GM04503 (cell line): ENCODE measurements around the gene CHCHD4.

Experiments
- DNase-seq: peaks from one replicate; pipeline ENCODE4 v3.0.0-alpha.2; 2012; ENCODE audit warnings: low read depth

Gene CHCHD4

DNA sequence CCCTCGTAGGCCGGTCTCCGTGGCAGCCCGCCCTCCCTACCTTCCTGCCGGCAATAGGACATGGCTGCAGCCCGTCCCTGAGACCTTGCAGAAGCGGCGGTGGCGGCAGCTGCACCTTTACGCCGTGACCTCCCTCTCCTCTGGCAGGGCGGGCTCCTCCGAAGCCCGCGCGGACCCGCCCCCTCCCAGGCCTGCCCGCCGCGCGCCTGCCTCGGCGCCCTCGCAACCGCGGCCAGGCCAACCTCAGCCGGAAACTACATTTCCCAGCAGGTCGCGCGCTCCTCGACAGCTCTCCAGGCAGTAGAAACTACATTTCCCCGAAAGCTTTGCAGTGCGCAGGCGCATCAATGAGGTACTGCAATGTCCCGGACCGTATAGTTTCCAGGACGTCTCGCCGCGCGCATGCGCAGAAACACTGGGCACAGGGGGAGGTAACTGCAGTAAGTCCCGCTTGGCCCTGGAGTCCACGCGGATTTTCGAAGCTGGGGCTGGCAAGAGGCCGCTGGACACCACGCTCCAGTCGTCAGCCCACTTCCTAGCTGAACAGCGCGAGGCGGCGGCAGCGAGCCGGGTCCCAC, at the start of gene CHCHD4, which contains the start of gene TMEM43:
Gene CHCHD4, minus strand, starts transcription at position 256 of the 578 bp plus-strand sequence. Its CDS starts 194 bp downstream, at position 62.
Gene TMEM43, plus strand, starts transcription at position 438 of the 578 bp plus-strand sequence. CDS start 142 bp downstream, outside the sequence.
- DNase-seq, result peak; percentile 95

DNA sequence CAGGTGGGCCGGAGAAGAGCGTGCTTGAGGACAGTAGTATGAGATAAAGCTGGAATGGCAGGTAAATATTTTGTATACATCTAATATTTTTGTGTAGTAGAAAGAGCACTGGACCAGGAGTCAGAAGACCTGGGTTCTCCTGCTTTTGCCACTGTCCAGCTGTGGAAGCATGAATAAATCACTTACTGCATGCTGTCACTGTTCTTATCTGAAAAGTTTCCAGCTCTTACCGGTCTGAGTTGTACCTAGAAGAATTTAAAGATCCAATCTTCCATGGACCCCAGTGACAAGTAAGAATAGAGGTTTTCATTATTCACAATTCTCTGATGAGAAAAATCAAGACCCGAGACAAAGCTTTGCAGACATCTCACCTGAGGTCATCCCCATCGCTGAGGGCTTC, 47.8 kb upstream of the CHCHD4 start:
- no peak for DNase-seq

DNA sequence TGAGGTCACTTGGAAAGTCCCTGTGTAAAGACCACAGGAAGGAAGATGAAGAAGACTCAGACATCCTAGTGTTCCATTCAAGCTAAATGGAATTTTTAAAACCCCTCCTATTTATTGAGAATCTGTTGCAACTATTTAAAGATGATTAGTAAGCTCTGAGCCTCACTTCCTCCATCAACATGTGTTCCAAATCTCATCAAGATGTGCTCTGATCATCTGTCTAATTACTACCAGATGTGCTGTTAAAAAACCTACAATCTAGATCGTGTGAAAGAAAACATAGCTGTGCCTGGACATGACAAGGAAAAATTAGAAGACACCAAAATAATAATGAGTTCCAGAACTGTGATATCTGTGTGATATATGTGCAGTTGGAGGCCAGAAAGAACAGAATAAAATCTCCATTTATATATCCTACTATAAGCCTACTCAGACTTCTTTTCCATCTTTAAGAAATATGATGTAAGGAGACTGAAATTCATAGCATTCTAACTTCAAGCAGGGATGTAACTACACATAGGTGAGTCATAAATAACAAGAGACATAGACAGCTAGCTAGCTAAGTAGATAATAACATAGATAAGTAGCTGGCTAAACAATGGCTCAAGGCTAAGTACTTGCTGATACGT, 46.0 kb upstream of the CHCHD4 start:
- no peak for DNase-seq

DNA sequence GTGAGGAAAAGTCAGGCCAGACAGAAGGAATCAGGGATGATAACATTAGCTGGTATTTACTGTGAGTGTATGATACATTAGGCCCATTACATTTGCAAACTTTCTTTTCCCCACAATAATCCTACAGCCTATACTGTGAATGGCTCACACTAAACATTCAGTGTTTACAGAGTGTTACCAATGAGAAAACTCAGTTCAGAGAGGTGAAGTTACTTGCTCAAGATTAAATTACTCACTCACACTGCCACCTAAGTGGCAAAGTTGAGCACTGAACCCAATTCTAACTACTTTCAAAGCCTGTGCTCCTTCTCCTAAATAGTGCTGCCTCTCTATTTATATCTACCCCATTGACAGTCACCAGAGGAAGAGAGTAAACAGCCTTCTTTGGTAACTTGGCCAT, 45.2 kb upstream of the CHCHD4 start:
- no peak for DNase-seq

DNA sequence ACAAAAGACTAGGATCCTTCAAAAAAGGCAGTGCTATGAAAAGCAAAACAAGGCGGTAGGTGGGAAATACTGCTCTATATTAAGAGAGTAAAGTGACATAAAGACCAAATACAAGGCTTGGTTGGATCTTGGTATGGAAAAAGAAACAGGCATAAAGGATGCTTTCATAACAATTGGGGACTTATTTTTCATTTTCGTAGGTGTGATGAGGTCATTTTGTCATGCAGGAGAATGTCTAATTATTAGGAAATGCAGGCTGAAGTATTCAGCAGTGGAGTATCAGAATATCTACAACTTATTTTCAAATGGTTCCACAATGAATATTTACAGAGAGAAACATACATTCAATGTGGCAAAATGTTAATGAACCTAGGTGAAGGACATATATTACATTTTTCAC, 44.8 kb upstream of the CHCHD4 start:
- DNase-seq, result no peak

DNA sequence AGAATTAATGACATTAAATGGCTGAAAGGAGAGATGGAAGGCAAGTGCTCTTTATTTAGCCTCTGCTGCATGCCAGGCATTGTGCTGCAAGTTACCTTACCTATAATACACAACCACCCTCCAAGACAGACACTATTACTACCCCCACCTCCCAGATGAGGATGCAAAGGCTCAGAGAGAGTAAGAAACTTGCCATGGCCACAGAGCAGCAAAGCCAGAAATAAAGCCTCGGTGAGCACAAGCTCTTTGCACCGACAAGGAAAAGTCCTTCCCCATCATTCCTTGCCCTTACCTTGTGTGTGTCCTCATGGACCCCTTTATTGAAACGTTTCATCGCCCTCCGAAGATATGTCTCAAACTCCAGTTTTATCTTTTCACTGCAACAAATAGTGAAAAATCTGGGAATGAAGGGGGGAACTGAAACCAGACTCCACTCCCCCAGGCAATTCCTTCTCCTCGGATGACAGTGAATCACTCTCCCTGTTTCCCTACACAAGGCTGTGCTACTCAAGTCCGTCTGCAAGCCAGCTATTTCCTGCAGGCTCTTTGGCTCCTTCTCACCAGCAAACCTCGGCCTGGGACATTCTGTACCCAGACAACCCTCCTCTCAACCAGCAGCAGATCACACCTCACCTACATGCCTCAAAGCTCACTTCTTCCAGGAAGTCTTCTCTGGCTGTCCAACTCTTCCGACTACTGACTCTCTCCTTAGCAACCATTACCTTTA, 42.4 kb upstream of the CHCHD4 start:
- DNase-seq, result no peak

DNA sequence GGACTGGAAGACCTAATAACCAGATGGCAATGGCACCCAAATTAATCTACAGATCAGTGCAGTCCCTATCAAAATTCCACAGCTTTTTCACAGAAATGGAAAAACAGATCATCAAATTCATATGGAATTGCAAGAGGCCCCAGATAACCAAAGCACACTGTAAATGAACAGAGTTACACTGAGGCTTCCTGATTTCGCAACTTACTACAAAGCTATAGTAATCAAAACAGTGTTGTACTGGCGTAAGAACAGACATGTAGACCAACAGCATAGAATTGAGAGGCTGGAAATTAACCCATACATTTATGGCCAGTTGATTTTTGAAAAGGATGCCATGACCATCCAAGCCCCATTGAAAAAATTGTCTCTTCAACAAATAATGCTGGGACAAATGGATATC, 37.5 kb upstream of the CHCHD4 start:
- DNase-seq, result no peak

DNA sequence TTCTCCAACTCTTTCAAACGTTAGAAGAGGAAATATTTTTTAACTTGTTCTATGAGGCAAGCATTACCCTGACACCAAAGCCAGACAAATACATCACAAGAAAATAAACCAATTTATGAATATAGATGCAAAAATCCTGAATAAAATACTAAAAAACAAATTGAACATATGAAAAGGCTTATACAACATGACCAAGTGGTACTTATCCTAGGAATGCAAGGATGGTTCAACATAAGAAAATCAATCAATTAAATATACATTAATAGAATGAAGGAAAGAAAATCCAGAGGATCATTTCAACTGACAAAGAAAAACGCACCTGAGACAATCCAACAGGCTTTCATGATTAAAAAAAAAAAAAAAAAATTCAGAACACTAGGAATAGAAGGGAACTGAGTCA, 36.6 kb upstream of the CHCHD4 start:
- DNase-seq, result no peak

DNA sequence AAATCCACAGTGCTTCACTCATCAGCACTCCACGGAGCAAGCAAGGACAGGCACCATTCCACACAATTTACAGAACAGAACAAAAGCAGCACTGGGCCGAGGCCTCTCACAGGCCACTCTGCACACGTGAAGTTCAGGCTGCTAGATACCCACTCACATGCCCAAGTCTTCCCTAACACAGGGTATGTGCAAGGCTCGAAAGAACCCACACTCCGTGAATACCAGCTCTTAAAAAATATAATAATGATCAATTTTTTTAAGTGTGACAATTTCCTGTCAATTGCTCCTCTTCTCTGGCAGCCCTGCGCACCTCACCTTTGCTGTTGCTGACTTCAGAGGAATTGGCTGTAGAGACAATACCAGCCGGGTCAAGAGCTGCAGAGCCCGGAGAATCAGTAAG, 34.8 kb upstream of the CHCHD4 start:
- DNase-seq, result no peak

DNA sequence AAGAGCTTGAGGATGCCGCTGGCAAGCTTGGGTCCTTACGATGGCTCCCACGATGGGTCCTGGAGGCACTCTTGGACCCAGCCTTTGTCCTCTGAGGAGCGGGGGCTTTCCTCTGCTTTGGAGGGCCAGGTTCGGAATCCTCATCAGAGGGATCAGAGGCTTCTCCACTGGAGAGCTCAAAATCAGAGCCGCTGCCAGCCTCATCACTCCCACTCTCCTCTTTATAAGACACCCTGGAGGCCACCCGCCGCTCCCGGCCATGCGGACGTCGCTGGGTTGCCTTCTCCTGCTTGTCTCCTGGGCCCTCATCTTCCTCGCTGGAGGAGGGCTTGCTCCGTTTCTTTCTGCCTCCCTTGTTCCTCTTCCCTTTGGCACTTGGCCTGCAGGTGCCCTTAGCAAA, 33.7 kb upstream of the CHCHD4 start:
- no peak for DNase-seq

DNA sequence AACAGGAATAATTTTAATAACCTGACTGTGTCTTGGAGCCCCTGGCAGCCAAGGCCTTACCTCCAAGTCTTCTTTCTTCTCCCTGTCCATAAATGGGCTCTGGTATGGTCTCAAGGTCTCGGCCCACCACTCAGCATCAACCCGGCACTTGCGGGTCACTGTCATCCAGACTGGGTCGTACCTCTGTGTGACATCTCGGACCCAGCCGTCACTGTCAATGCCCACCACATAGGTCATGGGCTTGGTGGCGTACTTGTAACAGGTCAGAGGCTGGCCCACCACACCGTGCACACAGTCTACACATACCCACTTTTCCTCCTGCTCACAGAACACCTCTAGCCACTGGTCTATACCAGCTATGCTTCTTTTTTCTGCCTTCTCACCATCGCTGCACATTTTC, 33.3 kb upstream of the CHCHD4 start:
- DNase-seq, result no peak

DNA sequence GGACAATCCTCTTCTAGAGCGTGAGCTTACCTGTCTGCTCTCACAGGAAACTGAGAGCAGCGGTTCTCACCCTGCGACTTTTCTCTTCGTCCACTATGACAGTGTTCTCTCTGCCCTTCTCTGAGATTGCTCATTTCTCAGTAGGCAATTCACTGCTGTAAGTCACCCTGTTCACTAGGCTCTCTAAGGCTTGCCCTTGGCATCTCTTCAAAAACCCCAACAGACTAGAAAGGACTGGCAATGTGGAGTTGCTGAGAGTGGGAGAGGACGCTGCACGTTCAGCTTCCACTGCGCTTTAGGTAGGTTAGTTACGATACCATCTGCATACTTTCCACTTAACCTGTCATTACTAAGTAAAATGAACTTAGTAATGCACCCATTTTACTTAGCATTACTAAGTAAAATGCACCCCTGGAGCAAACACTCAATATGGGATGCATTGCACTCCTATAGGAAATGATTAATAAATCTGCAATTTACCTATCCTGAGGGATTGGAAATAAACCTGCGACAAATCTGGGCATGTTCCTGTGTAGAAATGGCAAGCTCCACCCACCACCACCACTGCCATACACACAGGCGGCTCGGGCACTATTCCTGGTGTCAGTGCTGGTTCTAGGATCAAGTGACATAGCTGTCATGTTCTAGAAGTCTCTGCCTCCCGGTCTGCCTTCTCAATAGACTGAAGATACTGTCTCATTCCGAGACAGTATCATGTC, 32.3 kb upstream of the CHCHD4 start:
- no peak for DNase-seq

DNA sequence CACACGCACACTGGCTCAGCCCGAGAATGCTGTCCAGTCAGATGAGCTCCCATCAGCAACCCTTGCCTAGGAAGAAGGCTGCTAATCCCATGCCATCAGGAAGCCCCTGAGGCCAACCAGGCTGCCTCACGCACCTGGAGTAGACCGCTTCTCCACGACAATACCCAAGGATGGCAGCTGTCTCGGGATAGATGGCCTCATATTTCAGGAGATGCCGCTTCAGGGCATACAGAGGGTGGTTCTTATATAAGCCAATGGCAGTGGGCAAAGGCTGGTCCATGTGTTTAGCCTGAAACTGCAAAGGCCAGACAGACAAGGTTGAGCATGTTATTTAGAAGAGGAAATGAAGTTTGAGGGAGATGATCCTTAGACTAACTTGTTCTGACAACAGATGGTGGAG, 31.5 kb upstream of the CHCHD4 start:
- DNase-seq, result no peak

DNA sequence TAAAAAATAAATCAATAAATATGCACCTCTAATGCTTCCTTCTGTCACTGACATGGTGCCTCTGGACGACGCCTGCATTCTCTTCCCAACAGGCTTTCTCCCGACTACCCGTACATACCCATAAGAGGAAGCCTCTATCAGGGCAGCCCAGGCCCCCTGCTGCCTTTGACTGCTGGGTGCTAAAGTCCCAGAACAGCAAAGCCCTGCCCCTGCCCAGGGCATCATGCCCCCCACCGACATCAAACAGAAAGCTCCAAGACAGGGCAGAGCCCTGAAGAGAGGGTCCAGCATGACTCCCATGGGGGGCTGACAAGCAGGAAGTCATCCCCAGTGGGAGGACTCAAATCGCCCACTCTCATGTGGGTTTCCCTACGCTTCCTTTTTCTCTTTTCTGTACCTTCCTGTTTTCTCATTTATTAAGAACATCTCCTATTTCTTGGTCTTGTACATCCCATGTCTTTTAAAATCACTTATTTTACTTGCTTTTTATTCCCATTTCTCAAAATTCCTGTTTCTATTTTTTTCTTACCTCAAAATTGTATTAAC, 30.3 kb upstream of the CHCHD4 start:
- no peak for DNase-seq

DNA sequence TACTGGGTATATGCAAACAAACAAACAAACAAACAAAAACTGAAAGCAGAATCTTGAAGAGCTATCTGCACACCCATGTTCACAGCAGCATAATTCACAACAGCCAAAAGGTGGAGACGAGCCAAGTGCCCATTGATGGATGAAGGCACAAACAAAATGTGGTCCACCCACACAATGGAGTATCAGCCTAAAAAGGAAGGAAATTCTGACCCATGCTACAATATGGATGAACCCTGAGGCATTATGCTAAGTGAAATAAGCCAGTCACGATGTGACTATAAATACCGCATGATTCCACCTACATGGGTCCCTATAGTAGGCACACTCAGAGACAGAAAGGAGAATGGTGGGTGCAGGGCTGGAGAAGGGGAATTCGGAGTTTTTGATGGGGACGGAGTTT, 29.6 kb upstream of the CHCHD4 start:
- no peak for DNase-seq

DNA sequence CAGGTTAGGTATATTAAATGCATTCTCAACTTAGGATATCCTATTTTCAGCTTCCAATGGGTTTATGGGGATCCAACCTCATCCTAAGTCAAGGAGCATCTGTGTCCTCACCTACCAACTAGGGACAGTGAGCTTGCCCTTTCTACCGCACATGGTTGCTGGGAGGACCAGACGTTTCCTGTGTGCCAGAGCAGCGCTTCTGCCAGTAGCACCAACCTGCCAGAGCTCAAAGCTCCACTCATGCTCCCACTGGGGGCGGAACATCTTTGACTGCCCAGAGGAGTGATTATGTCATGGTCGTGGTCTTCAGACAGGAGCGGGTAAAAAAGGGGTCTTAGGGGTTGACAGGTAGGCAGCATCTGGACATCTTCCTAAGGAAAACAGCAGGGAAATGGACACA, 29.0 kb upstream of the CHCHD4 start:
- no peak for DNase-seq

DNA sequence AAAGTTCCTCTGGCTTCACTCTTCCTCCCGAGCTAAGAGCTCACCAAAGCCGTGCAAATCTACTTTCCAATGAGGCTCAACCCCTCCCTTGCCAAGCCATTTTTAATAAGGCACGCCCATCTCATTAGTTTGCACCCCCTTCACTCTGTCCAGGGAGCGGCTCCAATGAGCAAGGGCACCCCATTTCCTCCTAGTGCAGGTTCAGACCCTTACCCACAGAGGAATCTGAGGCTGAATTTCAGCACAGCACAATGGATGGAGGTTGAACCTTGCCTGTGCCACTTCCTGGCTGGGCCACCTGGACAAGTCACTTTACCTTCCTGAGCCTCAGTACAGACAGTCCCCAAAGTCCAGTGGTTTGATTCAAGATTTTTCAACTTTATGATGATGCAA, 28.3 kb upstream of the CHCHD4 start:
- DNase-seq, result no peak

DNA sequence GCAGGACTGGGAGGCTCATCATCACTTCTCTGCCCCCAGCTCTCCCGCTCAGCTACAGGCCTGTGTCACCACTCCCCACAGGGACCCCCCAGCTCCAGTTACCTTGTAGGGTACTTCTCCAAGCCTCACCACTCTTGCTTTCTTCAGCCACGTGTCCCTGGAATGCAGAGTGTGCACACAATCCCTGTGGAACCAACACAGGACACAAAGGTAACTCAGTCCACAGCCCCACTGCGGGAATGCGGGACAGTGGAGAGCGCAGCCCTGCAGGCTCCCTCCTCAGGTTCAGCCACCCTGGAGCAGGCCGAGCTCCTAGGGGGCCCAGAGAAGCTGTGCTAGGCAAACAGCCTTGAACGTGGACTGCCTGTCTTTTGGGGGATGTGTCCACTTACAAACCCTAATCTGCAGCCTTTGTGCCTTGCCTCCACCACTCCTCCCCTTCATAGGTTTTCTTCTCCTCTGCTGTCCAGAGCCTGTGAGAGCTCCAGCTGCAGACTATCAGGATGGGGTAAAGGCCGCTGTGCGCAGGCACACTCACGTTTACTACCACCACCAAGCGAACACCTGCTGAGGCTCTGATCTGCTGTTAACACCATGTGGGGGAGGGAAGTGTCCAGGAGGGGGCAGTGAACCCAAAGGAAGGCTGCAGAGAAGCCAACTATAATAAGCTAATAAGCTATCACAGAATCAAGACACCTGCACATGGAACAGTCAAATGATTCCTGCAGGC, 27.7 kb upstream of the CHCHD4 start:
- DNase-seq, result no peak

DNA sequence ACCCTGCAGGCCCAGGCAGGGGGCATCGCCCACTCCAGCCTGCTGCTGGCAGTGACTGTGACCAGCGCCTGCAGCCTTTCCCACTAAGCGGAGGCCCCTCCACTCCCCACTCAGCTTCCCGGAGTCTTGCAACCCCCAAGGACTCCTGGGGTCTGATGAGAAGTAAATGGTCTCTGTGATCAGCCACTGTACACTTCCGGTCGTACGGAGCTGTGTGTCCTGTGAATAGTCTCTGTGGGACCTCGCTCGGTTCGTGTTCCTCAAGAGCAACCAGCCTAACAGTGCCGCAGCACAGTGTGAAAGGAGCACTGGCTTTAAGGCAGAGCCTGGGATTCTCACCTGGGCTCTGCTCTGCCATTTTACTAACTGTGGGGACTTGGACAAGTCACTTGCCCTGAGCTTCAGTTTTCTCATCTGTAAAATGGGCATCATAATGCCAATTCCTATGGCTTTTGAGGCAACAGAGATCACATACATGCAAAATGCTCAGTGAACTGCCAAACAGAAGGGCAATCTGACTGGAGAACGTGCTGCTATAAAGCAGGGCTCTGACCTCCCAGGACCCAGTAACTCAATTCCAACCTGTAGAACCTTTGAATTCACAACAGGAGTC, 26.9 kb upstream of the CHCHD4 start:
- DNase-seq, result no peak

DNA sequence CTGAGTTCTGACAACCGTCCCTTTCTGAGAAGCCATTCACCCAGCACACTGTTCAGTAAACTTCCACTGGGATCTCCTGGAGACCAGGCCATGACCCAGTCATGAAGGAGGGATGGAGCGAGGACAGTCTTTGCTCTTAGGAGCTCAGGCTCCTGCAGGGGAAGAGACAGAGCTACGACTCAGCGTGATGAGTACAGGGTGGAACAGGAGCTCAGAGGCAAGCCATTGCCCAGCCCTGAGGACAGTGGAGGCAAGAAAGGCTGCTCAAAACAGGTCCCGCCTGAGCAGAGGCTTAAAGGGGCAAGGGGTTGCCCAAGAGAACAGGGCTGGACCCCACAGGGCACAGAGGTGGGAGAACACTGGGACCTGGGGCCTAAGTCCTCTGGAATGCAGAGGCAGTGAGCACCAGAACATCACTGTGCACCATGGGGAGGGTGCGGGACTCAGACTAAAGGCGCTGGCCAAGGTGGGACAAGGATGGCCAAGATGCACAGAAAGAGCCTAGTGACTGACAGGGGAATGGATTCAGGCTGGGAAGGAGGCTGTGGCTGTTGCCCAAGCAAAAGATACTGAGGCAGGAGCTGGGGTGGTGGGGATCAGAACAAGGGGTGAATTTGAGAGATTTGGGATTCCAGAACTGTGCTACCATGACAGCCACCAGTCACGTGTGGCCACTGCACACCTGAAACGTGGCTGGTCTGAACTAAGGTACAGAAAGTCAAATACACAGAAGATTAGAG, 26.0 kb upstream of the CHCHD4 start:
- no peak for DNase-seq

DNA sequence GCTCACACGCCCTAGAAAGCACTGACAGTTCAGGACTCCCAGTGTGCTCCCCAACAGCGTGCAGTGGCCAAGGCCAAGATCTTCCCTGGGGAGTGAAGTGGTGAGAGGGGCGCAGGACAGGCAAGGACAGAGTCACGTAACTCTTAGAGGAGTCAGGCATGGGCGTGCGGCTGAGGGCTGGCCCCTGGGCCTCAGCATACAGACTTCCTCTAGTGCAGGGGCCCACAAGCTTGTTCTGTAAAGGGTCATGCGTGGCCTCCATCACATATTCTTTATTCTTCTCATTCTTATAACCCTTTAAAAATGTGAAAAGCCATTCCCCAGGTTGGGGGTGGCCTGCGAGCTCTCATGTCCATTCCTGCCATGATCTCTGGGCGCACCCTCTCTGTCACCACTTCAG, 25.4 kb upstream of the CHCHD4 start:
- no peak for DNase-seq
